ENCODE results near the gene FGF18.

The FGF18 gene

GRCh38 chr5:171506951-171507350 is 87.5 kb downstream of the FGF18 start:
- no peak for DNase-seq
